Embryonic facial prominence (tissue), 1 donor: Measurements from ENCODE around the gene CD99.
"Not testable (repeated sequence)": the region's sequence is repeated elsewhere in the genome, so short reads cannot be mapped to it uniquely, and the experiment has no call there.

Experiments used
- DNase-seq: peaks from one replicate; pipeline ENCODE4 v3.0.0-alpha.2; 2016; ENCODE audit errors: extremely low spot score

The CD99 gene

GRCh38 chrX:2723286-2723879 is 32.3 kb downstream of the CD99 start:
- no peak for DNase-seq

- DNase-seq, result not testable (repeated sequence)
Measured at GRCh38 chrX:2727264-2727663, 36.2 kb downstream of the CD99 start.

DNA sequence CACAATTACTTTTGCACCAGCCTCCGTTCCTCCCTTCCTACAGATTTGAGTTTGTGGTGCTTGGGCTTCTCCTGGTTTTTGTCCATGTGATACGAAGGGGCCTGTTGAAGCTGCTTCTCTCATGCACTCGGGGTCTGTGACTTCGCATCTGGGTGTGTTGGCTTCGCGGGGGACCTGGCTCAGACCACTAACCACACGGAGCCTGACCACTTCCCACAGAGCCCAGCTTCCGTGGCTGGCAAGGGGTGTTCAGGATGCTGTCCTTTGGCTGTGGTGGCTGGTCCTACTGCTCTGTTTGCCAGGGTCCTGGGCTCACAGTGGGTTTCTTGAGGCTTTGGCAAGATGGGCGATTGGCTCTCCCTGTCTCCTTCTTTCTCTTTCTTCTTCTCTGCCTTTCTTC is 41.0 kb downstream of the CD99 start:
- DNase-seq, result no peak

- no peak for DNase-seq
Measured at GRCh38 chrX:2732649-2733048, 41.6 kb downstream of the CD99 start.

- no peak for DNase-seq
Measured at GRCh38 chrX:2733286-2733685, 42.2 kb downstream of the CD99 start.

DNA sequence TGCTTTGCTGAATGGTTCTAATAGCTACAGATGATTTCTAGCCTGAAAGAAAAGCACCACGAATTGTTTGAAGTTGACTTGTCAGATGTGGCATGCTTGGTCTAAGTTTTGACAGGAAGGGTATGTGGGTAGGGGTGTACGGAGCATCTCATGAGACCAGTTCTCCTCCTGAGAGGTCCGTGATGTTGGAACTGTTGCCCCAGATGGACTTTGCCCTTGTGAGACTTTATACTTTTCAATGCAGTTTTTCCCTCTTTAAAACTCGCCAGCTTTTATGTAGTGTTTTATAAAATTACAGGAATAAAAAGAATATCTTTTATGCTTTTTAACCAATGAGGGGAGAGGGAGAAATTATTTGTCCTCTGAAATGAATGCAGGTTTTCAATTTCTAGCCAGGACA is 44.2 kb downstream of the CD99 start:
- no peak for DNase-seq

DNA sequence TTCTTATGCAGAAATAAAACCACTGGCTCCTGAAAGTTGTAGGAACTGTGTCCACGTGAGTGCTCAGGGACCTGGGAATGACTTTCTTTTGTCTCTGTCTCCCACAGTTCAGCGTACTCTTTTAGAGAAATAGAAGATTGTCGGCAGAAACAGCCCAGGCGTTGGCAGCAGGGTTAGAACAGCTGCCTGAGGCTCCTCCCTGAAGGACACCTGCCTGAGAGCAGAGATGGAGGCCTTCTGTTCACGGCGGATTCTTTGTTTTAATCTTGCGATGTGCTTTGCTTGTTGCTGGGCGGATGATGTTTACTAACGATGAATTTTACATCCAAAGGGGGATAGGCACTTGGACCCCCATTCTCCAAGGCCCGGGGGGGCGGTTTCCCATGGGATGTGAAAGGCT is 49.6 kb downstream of the CD99 start:
- no peak for DNase-seq

- DNase-seq, result no peak
Measured at GRCh38 chrX:2741386-2741785, 50.3 kb downstream of the CD99 start.

GRCh38 chrX:2746250-2746649 is 55.2 kb downstream of the CD99 start:
- DNase-seq, result not testable (repeated sequence)

DNA sequence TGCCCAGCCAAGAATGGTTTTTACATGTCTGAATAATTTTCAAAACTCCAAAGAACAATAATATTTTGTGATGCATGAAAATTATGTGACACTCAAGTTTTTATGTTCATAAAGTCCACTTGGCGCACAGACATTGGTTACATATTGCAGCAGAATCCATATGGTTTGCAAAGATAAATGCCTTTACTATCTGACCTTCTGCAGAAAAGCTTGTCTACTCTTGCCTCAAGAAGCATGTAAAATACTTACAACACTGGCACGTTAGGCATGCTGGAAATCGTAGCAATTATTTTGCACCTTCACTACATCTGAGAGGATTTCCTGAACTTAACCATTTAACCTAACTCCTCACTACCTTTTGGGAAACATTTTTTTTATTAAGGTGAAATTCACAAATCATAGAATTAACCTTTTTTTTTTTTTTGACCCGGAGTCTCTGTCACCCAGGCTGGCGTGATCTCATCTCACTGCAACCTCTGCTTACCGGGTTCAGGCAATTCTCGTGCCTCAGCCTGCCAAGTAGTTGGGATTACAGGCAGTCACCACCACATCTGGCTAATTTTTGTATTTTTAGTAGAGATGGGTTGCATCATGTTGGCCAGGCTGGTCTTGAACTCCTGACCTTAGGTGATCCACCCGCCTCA is 57.2 kb downstream of the CD99 start:
- no peak for DNase-seq

- DNase-seq, result no peak
Measured at GRCh38 chrX:2748815-2749188, 57.7 kb downstream of the CD99 start.

DNA sequence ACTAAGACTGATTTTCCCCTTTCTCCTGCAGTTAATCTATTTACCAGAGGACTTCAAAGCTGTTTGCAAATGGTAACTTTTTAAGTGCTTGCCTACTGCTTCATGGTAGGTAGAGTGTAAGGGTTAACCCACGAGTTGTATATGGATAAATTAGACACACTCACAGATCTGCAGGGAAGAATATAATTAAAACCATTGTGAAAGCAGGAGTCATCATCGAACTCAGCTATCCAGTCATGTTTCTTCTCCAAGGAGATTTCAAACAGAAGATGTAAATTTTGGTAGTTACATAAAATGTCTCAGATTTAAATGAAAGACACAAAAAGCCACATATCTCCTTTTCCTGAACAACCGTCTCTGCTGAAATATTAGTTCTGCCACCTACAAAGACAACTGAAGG is 60.2 kb downstream of the CD99 start:
- no peak for DNase-seq

GRCh38 chrX:2751874-2752300 is 60.8 kb downstream of the CD99 start, which contains the start of gene XG:
Gene XG (plus strand): TSS chrX:2752040. CDS start chrX:2752275, 235 bp downstream.
- DNase-seq, result not testable (repeated sequence)

DNA sequence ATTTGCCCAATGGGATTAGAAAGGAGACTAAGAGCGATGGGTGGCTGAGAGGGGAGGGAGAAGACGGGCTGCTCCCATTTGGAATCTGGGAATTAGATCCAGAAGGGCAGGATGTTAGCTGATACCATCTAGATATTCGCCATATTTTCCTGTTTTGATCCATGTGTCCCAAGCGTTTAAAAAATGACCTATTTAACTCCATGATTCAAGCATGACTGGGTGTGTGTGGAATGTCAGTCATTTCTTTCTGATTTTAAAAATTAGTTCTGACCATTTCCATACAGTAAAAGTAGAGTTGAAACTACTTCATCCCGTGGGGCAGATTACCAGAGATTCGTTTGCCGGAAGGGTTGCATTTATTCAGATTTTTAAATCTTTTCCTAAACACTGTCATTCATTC is 61.3 kb downstream of the CD99 start:
- not testable (repeated sequence) for DNase-seq

- DNase-seq, result not testable (repeated sequence)
Measured at GRCh38 chrX:2755163-2755715, 64.1 kb downstream of the CD99 start.

GRCh38 chrX:2756548-2756947 is 65.5 kb downstream of the CD99 start:
- no peak for DNase-seq

DNA sequence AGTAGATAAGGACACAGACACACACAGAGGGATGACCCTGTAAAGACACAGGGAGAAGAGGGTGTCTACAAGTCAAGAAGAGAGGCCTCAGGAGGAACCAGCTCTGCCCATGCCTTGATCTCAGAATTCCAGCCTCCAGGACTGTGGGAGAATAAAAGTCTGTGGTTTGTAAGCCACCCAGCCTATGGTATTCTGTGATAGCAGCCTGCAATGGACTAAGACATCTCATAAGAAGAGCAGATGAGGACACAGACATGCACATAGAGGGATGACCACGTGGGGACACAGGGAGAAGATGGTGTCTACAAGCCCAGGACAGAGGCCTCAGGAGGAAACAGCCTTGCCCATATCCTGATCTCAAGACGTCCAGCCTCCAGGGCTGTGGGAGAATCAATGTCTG is 70.2 kb downstream of the CD99 start:
- DNase-seq, result no peak

- not testable (repeated sequence) for DNase-seq
Measured at GRCh38 chrX:2762671-2763070, 71.6 kb downstream of the CD99 start.

DNA sequence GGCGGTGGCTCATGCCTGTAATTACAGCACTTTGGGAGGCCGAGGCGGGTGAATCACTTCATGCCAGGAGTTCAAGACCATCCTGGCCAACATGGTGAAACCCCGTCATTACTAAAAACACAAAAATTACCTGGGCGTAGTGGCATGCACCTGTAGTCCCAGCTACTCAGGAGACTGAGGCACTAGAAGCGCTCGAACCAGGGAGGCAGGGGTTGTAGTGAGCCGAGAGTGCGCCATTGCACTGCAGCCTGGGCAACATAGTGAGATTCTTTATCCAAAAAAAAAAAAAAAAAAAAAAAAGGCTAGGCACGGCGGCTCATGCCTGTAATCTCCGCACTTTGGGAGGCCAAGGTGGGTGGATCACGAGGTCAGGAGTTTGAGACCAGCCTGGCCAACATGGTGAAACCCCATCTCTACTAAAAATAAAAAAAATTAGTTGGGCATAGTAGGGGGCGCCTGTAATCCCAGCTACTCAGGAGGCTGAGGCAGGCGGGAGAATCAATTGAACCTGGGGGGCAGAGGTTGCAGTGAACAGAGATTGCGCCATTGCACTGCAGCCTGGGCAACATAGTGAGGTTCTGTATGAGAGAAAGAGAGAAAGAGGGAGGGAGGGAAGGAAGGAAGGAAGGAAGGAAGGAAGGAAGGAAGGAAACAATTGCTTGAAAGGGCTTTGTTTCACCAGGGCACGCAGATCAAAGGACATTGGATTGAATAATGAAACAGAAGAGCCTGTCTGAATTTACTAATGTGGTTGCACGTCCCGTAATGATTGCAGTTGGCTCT is 73.9 kb downstream of the CD99 start:
- not testable (repeated sequence) for DNase-seq

GRCh38 chrX:2765549-2765830 is 74.4 kb downstream of the CD99 start:
- DNase-seq, result no peak

DNA sequence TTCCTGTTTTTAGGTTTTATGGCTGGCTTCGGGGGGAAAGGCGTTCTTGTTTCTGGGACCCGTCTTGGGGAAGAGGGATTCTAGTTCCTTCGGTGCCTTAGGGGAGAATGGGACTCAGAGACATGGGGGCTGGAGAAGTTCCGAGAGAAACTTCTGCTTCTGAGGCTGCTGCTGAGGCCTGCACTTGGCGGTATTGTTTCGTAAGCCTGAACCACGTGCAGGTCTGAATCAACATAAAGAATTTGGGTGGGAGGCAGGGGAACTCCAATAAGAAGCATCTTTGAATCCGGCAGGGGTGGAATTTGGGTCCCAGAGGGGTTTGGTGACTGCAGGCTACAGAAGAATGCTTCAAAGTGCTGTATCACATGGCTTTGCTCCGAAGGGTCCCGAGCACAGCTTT is 75.8 kb downstream of the CD99 start:
- DNase-seq, result peak; percentile 18

DNA sequence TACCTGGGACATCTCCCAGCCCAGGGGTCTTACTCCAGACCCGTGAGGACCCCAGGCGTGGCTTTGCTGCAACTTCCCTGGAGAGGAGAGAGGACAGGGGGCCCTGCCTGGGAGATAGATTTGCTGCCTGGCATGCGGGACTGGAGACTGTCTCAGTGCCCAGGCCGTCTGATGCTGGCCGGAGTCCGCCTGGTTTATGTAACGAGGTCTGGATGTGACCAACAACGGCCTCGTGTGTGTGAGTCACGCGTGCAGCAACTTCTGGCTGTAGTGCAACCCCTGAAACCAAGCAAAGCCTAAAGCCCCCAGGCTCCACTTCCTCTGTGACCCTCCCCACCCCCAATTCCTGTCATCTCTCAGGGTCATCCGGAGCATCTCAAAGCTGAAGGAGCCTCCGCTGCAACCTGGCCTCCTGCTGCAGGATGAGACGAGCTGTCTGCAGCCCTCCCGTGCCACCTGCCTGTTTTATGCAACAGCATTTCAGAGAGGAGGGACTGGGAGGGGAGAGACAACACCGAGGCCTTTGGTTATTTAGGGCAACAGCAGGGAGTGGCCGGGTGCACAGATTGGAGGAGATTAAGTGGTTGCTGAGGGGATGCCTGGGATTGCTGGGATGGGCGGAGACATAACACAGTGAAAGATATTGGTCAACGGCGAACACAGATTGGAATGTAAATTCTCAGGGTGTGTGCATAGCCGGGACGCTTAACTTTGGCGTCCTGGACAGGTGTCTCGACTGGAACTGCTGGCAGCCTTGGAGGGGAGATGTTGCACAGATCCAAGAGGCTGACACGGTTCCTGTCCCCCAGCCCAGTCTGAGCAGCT is 76.7 kb downstream of the CD99 start:
- no peak for DNase-seq
